Neuron (in vitro differentiated cells): Measurements from ENCODE around the gene SH3PXD2A.

Experiments used
- H2AFZ ChIP-seq: one replicate; pipeline ENCODE4 v1.6.1; 2013; ENCODE audit warnings: low read depth, mild to moderate bottlenecking, inconsistent platforms, low read length, moderate library complexity
- H3K27me3 ChIP-seq: one replicate; pipeline ENCODE4 v1.6.1; 2013; ENCODE audit warnings: low read length; ENCODE audit not compliant: insufficient read depth
- H3K36me3 ChIP-seq: one replicate; pipeline ENCODE4 v1.6.1; 2013; ENCODE audit warnings: low read length; ENCODE audit not compliant: insufficient read depth
- H3K4me1 ChIP-seq: one replicate; pipeline ENCODE4 v1.6.1; 2013; ENCODE audit warnings: low read length; ENCODE audit not compliant: insufficient read depth
- H3K4me3 ChIP-seq: 2 replicates; pipeline ENCODE4 v1.5.1; 2013; ENCODE audit warnings: mild to moderate bottlenecking, low read length, moderate library complexity
- H3K9me3 ChIP-seq: one replicate; pipeline ENCODE4 v1.6.1; 2013; ENCODE audit warnings: low read length

SH3PXD2A gene

GRCh38 chr10:103803941-103804340 lies 51.4 kb downstream of the SH3PXD2A start:
- H3K27me3 ChIP-seq, result no peaks in the 10 kb centered on the region
- H3K4me1 ChIP-seq, result no peaks in the 10 kb centered on the region
- no peak overlapping the region for H2AFZ ChIP-seq
- H3K36me3 ChIP-seq, result no peaks in the 10 kb centered on the region
- no peaks in the 10 kb centered on the region for H3K9me3 ChIP-seq
- H3K4me3 ChIP-seq, result no peak overlapping the region

- no peaks in the 10 kb centered on the region for H3K9me3 ChIP-seq
- H3K4me3 ChIP-seq, result no peak overlapping the region
- H3K27me3 ChIP-seq, result no peaks in the 10 kb centered on the region
- H2AFZ ChIP-seq, result no peak overlapping the region
- no peaks in the 10 kb centered on the region for H3K4me1 ChIP-seq
- no peaks in the 10 kb centered on the region for H3K36me3 ChIP-seq
Observed at GRCh38 chr10:103802637-103803353, 52.6 kb downstream of the SH3PXD2A start.

- Histone ChIP-seq H2AFZ (no peak overlapping the region), H3K4me3 (no peak overlapping the region), H3K36me3 (no peaks in the 10 kb centered on the region), H3K4me1 (no peaks in the 10 kb centered on the region), H3K27me3 (no peaks in the 10 kb centered on the region), H3K9me3 (no peaks in the 10 kb centered on the region)
Observed at GRCh38 chr10:103802081-103802480, 53.3 kb downstream of the SH3PXD2A start.

GRCh38 chr10:103800789-103801540 lies 54.4 kb downstream of the SH3PXD2A start:
- no peaks in the 10 kb centered on the region for H3K36me3 ChIP-seq
- H2AFZ ChIP-seq, result no peak overlapping the region
- no peak overlapping the region for H3K4me3 ChIP-seq
- H3K27me3 ChIP-seq, result no peaks in the 10 kb centered on the region
- no peaks in the 10 kb centered on the region for H3K9me3 ChIP-seq
- H3K4me1 ChIP-seq, result no peaks in the 10 kb centered on the region

GRCh38 chr10:103800089-103800488 lies 55.3 kb downstream of the SH3PXD2A start:
- H3K4me3 ChIP-seq, result no peak overlapping the region
- H2AFZ ChIP-seq, result no peak overlapping the region
- no peaks in the 10 kb centered on the region for H3K4me1 ChIP-seq
- H3K9me3 ChIP-seq, result no peaks in the 10 kb centered on the region
- H3K27me3 ChIP-seq, result no peaks in the 10 kb centered on the region
- H3K36me3 ChIP-seq, result no peaks in the 10 kb centered on the region

- Histone ChIP-seq H2AFZ (no peak overlapping the region), H3K9me3 (no peaks in the 10 kb centered on the region), H3K4me3 (no peak overlapping the region), H3K4me1 (no peaks in the 10 kb centered on the region), H3K36me3 (no peaks in the 10 kb centered on the region), H3K27me3 (no peaks in the 10 kb centered on the region)
Observed at GRCh38 chr10:103799341-103799740, 56.0 kb downstream of the SH3PXD2A start.

GRCh38 chr10:103798511-103798910 lies 56.9 kb downstream of the SH3PXD2A start:
- Histone ChIP-seq H2AFZ (no peak overlapping the region), H3K27me3 (no peaks in the 10 kb centered on the region), H3K4me3 (no peak overlapping the region), H3K4me1 (no peaks in the 10 kb centered on the region), H3K9me3 (no peaks in the 10 kb centered on the region), H3K36me3 (no peaks in the 10 kb centered on the region)

- no peak overlapping the region for H2AFZ ChIP-seq
- no peaks in the 10 kb centered on the region for H3K27me3 ChIP-seq
- H3K9me3 ChIP-seq, result no peaks in the 10 kb centered on the region
- no peak overlapping the region for H3K4me3 ChIP-seq
- no peaks in the 10 kb centered on the region for H3K4me1 ChIP-seq
- no peaks in the 10 kb centered on the region for H3K36me3 ChIP-seq
Observed at GRCh38 chr10:103797857-103798256, 57.5 kb downstream of the SH3PXD2A start.

- Histone ChIP-seq H3K36me3 (no peaks in the 10 kb centered on the region), H3K9me3 (no peaks in the 10 kb centered on the region), H3K4me3 (no peak overlapping the region), H3K4me1 (no peaks in the 10 kb centered on the region), H2AFZ (no peak overlapping the region), H3K27me3 (no peaks in the 10 kb centered on the region)
Observed at GRCh38 chr10:103795634-103796270, 59.6 kb downstream of the SH3PXD2A start.

- Histone ChIP-seq H3K27me3 (no peaks in the 10 kb centered on the region), H3K36me3 (no peaks in the 10 kb centered on the region), H3K4me3 (no peak overlapping the region)
Observed at GRCh38 chr10:103794996-103795395, 60.4 kb downstream of the SH3PXD2A start.

GRCh38 chr10:103793920-103794883 lies 61.2 kb downstream of the SH3PXD2A start:
- Histone ChIP-seq H3K9me3 (no peaks in the 10 kb centered on the region), H3K36me3 (no peaks in the 10 kb centered on the region), H3K4me1 (no peaks in the 10 kb centered on the region), H3K27me3 (no peaks in the 10 kb centered on the region), H2AFZ (no peak overlapping the region), H3K4me3 (no peak overlapping the region)

More at GRCh38 chr10:103794996-103795395, 60.4 kb downstream of the SH3PXD2A start:
- no peak overlapping the region for H2AFZ ChIP-seq
- no peaks in the 10 kb centered on the region for H3K9me3 ChIP-seq
- H3K4me1 ChIP-seq, result no peaks in the 10 kb centered on the region

GRCh38 chr10:103793429-103793828 lies 61.9 kb downstream of the SH3PXD2A start:
- H3K4me1 ChIP-seq, result no peaks in the 10 kb centered on the region
- H3K27me3 ChIP-seq, result no peaks in the 10 kb centered on the region
- no peak overlapping the region for H2AFZ ChIP-seq
- H3K9me3 ChIP-seq, result no peaks in the 10 kb centered on the region
- no peak overlapping the region for H3K4me3 ChIP-seq
- no peaks in the 10 kb centered on the region for H3K36me3 ChIP-seq
